Measurements from ENCODE around the gene MISP. TPM values are rescaled to one million over a fixed set of nuclear protein-coding genes. Genes with fewer than 3 reads are reported as not detected.

MISP gene
- total and polyA plus RNA-seq, 10 of the 15 experiments (the other 5 are each of a cell fraction or from before 2014, with no cell fraction given): not detected

DNA sequence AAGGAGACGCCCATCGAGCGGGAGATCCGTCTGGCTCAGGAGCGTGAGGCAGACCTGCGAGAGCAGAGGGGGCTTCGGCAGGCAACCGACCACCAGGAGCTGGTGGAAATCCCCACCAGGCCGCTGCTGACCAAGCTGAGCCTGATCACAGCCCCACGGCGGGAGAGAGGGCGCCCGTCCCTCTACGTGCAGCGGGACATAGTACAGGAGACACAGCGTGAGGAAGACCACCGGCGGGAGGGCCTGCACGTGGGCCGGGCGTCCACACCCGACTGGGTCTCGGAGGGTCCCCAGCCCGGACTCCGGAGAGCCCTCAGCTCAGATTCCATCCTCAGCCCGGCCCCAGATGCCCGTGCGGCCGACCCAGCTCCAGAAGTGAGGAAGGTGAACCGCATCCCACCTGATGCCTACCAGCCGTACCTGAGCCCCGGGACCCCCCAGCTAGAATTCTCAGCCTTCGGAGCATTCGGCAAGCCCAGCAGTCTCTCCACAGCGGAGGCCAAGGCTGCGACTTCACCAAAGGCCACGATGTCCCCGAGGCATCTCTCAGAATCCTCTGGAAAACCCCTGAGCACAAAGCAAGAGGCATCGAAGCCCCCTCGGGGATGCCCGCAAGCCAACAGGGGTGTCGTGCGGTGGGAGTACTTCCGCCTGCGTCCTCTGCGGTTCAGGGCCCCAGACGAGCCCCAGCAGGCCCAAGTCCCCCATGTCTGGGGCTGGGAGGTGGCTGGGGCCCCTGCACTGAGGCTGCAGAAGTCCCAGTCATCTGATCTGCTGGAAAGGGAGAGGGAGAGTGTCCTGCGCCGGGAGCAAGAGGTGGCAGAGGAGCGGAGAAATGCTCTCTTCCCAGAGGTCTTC lies 7.1 kb downstream of the MISP start:
- WGBS (ENCODE audit: insufficient coverage, insufficient replicate concordance, low lambda C conversion rate, missing lambda C conversion rate): 82% methylated on average over 50 of the region's 50 CpGs
- no peak for TF ChIP-seq FOXK2 (IDR thresholded peaks at IDR 0.05)
- no peak for TF ChIP-seq RAD21 (IDR thresholded peaks at IDR 0.05; ENCODE audit: insufficient read depth, low read depth, low read length)
- TF ChIP-seq GATAD2B (conservative IDR thresholded peaks at IDR 0.05; ENCODE audit: low read depth): no peak
- no peak for TF ChIP-seq BMI1 (IDR thresholded peaks at IDR 0.05; ENCODE audit: borderline replicate concordance)
- TF ChIP-seq, protein P1, sequence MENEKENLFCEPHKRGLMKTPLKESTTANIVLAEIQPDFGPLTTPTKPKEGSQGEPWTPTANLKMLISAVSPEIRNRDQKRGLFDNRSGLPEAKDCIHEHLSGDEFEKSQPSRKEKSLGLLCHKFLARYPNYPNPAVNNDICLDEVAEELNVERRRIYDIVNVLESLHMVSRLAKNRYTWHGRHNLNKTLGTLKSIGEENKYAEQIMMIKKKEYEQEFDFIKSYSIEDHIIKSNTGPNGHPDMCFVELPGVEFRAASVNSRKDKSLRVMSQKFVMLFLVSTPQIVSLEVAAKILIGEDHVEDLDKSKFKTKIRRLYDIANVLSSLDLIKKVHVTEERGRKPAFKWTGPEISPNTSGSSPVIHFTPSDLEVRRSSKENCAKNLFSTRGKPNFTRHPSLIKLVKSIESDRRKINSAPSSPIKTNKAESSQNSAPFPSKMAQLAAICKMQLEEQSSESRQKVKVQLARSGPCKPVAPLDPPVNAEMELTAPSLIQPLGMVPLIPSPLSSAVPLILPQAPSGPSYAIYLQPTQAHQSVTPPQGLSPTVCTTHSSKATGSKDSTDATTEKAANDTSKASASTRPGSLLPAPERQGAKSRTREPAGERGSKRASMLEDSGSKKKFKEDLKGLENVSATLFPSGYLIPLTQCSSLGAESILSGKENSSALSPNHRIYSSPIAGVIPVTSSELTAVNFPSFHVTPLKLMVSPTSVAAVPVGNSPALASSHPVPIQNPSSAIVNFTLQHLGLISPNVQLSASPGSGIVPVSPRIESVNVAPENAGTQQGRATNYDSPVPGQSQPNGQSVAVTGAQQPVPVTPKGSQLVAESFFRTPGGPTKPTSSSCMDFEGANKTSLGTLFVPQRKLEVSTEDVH (IDR thresholded peaks at IDR 0.05; ENCODE audit: low read depth, partially characterized antibody): no peak
- TF ChIP-seq JUNB (IDR thresholded peaks at IDR 0.05): no peak
- TF ChIP-seq, protein P2, sequence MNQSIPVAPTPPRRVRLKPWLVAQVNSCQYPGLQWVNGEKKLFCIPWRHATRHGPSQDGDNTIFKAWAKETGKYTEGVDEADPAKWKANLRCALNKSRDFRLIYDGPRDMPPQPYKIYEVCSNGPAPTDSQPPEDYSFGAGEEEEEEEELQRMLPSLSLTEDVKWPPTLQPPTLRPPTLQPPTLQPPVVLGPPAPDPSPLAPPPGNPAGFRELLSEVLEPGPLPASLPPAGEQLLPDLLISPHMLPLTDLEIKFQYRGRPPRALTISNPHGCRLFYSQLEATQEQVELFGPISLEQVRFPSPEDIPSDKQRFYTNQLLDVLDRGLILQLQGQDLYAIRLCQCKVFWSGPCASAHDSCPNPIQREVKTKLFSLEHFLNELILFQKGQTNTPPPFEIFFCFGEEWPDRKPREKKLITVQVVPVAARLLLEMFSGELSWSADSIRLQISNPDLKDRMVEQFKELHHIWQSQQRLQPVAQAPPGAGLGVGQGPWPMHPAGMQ (IDR thresholded peaks at IDR 0.05; ENCODE audit: borderline replicate concordance): no peak
- no peak for TF ChIP-seq TCF3 (IDR thresholded peaks at IDR 0.05; ENCODE audit: borderline replicate concordance, insufficient read depth, low read depth, low read length)
- no peak for TF ChIP-seq NFYB (IDR thresholded peaks at IDR 0.05; ENCODE audit: insufficient read depth, low read depth, low read length)
- TF ChIP-seq RB1 (IDR thresholded peaks at IDR 0.05; ENCODE audit: borderline replicate concordance): no peak
- TF ChIP-seq HCFC1 (IDR thresholded peaks at IDR 0.05; ENCODE audit: low read length): no peak
- Histone ChIP-seq H3K36me3 (ENCODE audit: control insufficient read depth in 2 of 2, insufficient read depth in 2 of 2, low read length in 1 of 2) (no peaks in the 10 kb centered on the region), H4K20me1 (ENCODE audit: control insufficient read depth, insufficient read depth) (no peaks in the 10 kb centered on the region), H3K27me3 (replicated peaks in 1 of 2; ENCODE audit: control insufficient read depth in 2 of 2, insufficient read depth in 2 of 2, low read length in 1 of 2) (no peaks in the 10 kb centered on the region), H3K4me3 (no peak overlapping the region), H3K4me1 (ENCODE audit: control insufficient read depth, insufficient read depth, low read length) (no peaks in the 10 kb centered on the region), H3K27ac (ENCODE audit: control insufficient read depth, insufficient read depth) (no peak overlapping the region), H3K9ac (ENCODE audit: control insufficient read depth, insufficient read depth, low read length) (no peak overlapping the region), H2AFZ (ENCODE audit: control insufficient read depth, low read depth, low read length) (no peak overlapping the region), H3K79me2 (ENCODE audit: control insufficient read depth, insufficient read depth, low read length) (no peaks in the 10 kb centered on the region), H3K9me3 (replicated peaks; ENCODE audit: control insufficient read depth, insufficient read depth, low read length) (peaks cover 7% of the 10 kb centered on the region; the same call in 1 of the 3 replicates), H3K4me2 (ENCODE audit: control insufficient read depth, insufficient read depth) (no peak overlapping the region)
- intact Hi-C loops (cut with micrococcal nuclease; ENCODE audit: unreplicated experiment): no loop called here
- ATAC-seq (no peak), FAIRE-seq (no peak), DNase-seq (ENCODE audit: low read depth, low spot score) (no peak)
- POLR2A ChIA-PET: no interaction called here
- BruUV-seq (replicated peaks): no TSS peak
- RAD21 ChIA-PET (ENCODE audit: unreplicated experiment): no interaction called here
- in situ Hi-C loops (cut with MboI): no loop called here
- SMC1A ChIA-PET (ENCODE audit: uncharacterized antibody, unreplicated experiment): no interaction called here
- CTCF ChIA-PET: no interaction called here

All from GM12878 (cell line).